Aorta (tissue), 4 donors: ENCODE data around the gene ISG15. TPM values are rescaled to one million over a fixed set of nuclear protein-coding genes. Genes with fewer than 3 reads are reported as not detected.

Experiments used
- polyA plus RNA-seq, 2 donors: library from polyadenylated mRNA; stranded (reverse); fragments of 200-250 nt; gene quantifications; one replicate each; pipeline ENCODE4 v1.2.3, GENCODE V29; 2013
- total RNA-seq, 2 donors: library from RNA; stranded (reverse); fragmentation: NEBNext Ultra II Directional; extraction: Animal tissue kit (Norgen Biotek cat#: 25700); gene quantifications; one replicate each; pipeline ENCODE4 v1.2.1, GENCODE V29; 2021
- donor health status: healthy with polysubstance abuse.
- donor health status: Bipolar disorder and iron deficiency.
- donor health status: DM: no; HTN: no; CAD: no.
- donor health status: DM: yes; HTN: yes; CAD: no.

Gene ISG15
- total and polyA plus RNA-seq, 4 donors = 34.4 to 104 (median 60.2) TPM

Other genes starting within 250 kb of the ISG15 start
- gene SAMD11, start 89.6 kb upstream of the ISG15 start, total RNA-seq = 10 to 100 TPM; 30.1 to 44.3 TPM
- gene SAMD11, start 89.6 kb upstream of the ISG15 start, polyA plus RNA-seq = 1 to 10 TPM; 2.6 to 7.2 TPM
- gene NOC2L, start 54.2 kb upstream of the ISG15 start, total RNA-seq = 10 to 100 TPM; 35.8 to 41.4 TPM
- gene NOC2L, start 54.2 kb upstream of the ISG15 start, polyA plus RNA-seq = 10 to 100 TPM; 17.3 to 55.5 TPM
- gene KLHL17, start 52.9 kb upstream of the ISG15 start, total RNA-seq = 10 to 100 TPM; 10.0 to 19.9 TPM
- 10 to 100 TPM in 1 of 2 donors, 1 to 10 TPM in 1; 2.8 to 40.5 TPM for gene KLHL17, start 52.9 kb upstream of the ISG15 start, polyA plus RNA-seq
- 1 to 10 TPM in 1 of 2 donors, under 1 TPM in 1; 0.52 to 1.2 TPM for gene PLEKHN1, start 47.0 kb upstream of the ISG15 start, total RNA-seq
- under 1 TPM; 0.13 to 0.61 TPM for gene PLEKHN1, start 47.0 kb upstream of the ISG15 start, polyA plus RNA-seq
- gene PERM1, start 31.4 kb upstream of the ISG15 start, total RNA-seq = under 1 TPM; 0.42 to 0.49 TPM
- 1 to 10 TPM in 1 of 2 donors, under 1 TPM in 1; 0.50 to 1.5 TPM for gene PERM1, start 31.4 kb upstream of the ISG15 start, polyA plus RNA-seq
- gene HES4, start 13.4 kb upstream of the ISG15 start, total RNA-seq = 10 to 100 TPM; 31.3 to 47.5 TPM
- 10 to 100 TPM in 1 of 2 donors, 1 to 10 TPM in 1; 3.6 to 82.3 TPM for gene HES4, start 13.4 kb upstream of the ISG15 start, polyA plus RNA-seq
- 10 to 100 TPM; 25.1 to 38.6 TPM for gene AGRN, start 6.6 kb downstream of the ISG15 start, total RNA-seq
- 10 to 100 TPM in 1 of 2 donors, 1 to 10 TPM in 1; 4.3 to 20.1 TPM for gene AGRN, start 6.6 kb downstream of the ISG15 start, polyA plus RNA-seq
- gene RNF223, start 60.8 kb downstream of the ISG15 start, total RNA-seq = not detected
- gene RNF223, start 60.8 kb downstream of the ISG15 start, polyA plus RNA-seq = not detected
- 10 to 100 TPM in 1 of 2 donors, 1 to 10 TPM in 1; 9.3 to 13.6 TPM for gene C1orf159, start 102.6 kb downstream of the ISG15 start, total RNA-seq
- 10 to 100 TPM in 1 of 2 donors, 1 to 10 TPM in 1; 4.0 to 35.4 TPM for gene C1orf159, start 102.6 kb downstream of the ISG15 start, polyA plus RNA-seq
- gene TTLL10, start 160.4 kb downstream of the ISG15 start, total RNA-seq = under 1 TPM in 1 of 2 donors, not detected in 1; 0.15 TPM
- gene TTLL10, start 160.4 kb downstream of the ISG15 start, polyA plus RNA-seq = not detected
- 1 to 10 TPM; 1.0 to 1.1 TPM for gene TNFRSF18, start 193.1 kb downstream of the ISG15 start, total RNA-seq
- 1 to 10 TPM in 1 of 2 donors, not detected in 1; 1.3 TPM for gene TNFRSF18, start 193.1 kb downstream of the ISG15 start, polyA plus RNA-seq
- 1 to 10 TPM; 1.6 to 3.5 TPM for gene TNFRSF4, start 200.7 kb downstream of the ISG15 start, total RNA-seq
- gene TNFRSF4, start 200.7 kb downstream of the ISG15 start, polyA plus RNA-seq = 1 to 10 TPM in 1 of 2 donors, not detected in 1; 1.0 TPM
- 100 to 1,000 TPM; 138 to 140 TPM for gene SDF4, start 218.5 kb downstream of the ISG15 start, total RNA-seq
- gene SDF4, start 218.5 kb downstream of the ISG15 start, polyA plus RNA-seq = 100 to 1,000 TPM in 1 of 2 donors, 10 to 100 TPM in 1; 73.3 to 158 TPM
- gene B3GALT6, start 218.7 kb downstream of the ISG15 start, total RNA-seq = 10 to 100 TPM; 11.3 to 12.8 TPM
- 1 to 10 TPM; 2.5 to 9.3 TPM for gene B3GALT6, start 218.7 kb downstream of the ISG15 start, polyA plus RNA-seq
- 1 to 10 TPM; 3.9 to 4.3 TPM for gene C1QTNF12, start 233.2 kb downstream of the ISG15 start, total RNA-seq
- gene C1QTNF12, start 233.2 kb downstream of the ISG15 start, polyA plus RNA-seq = 10 to 100 TPM in 1 of 2 donors, 1 to 10 TPM in 1; 3.4 to 10.0 TPM